H1 (cell line): ENCODE data around the gene PBX1. TPM values are rescaled to one million over a fixed set of nuclear protein-coding genes. Genes with fewer than 3 reads are reported as not detected.

ENCODE experiments used
- CTCF ChIA-PET: fragments of 300-600 bp; sonication (Branson Sonifier 250); formaldehyde crosslinking; loops from one replicate; lab custom pipeline; 2021; ENCODE audit not compliant: partially characterized antibody; lab: Charles Lee
- POLR2A ChIA-PET: fragments of 300-600 bp; sonication (Branson Sonifier 250); formaldehyde crosslinking; loops from one replicate; lab custom pipeline; 2021; ENCODE audit warnings: inconsistent platforms; ENCODE audit not compliant: partially characterized antibody; lab: Charles Lee
- DNase-seq, 2 experiments: peaks; one replicate each; pipeline versions ENCODE4 v3.0.0 to v3.0.0-alpha.2; 2010 to 2022; ENCODE audit warnings: low spot score in 2 of 2, low read depth in 1 of 2, mixed read lengths in 1 of 2
- FAIRE-seq: peaks from 2 replicates; lab custom pipeline; 2011; peaks lifted over from hg19 to GRCh38; lab: Jason Lieb, UNC
- H2AFZ ChIP-seq: 2 replicates; pipeline ENCODE4 v1.8.1; 2012; ENCODE audit warnings: low read length, inconsistent platforms
- H2AK5ac ChIP-seq: 2 replicates; pipeline ENCODE4 v1.6.1; 2013; ENCODE audit warnings: low read depth, low read length
- H2BK120ac ChIP-seq: replicated peaks from 2 replicates; pipeline ENCODE3; 2013; ENCODE audit warnings: low read depth, low read length, inconsistent platforms
- H2BK12ac ChIP-seq: 2 replicates; pipeline ENCODE4 v1.6.1; 2013; ENCODE audit warnings: low read depth, low read length
- H2BK15ac ChIP-seq: 2 replicates; pipeline ENCODE4 v1.6.1; 2013; ENCODE audit warnings: low read length
- H2BK20ac ChIP-seq: 2 replicates; pipeline ENCODE4 v1.6.1; 2013; ENCODE audit warnings: low read length
- H2BK5ac ChIP-seq: 2 replicates; pipeline ENCODE4 v1.6.1; 2013; ENCODE audit warnings: low read depth, low read length
- H3K14ac ChIP-seq: 2 replicates; pipeline ENCODE4 v1.6.1; 2013; ENCODE audit warnings: inconsistent platforms; ENCODE audit not compliant: insufficient read length
- H3K18ac ChIP-seq: 2 replicates; pipeline ENCODE4 v1.6.1; 2013; ENCODE audit warnings: low read length; ENCODE audit errors: extremely low read depth
- H3K23ac ChIP-seq: 2 replicates; pipeline ENCODE4 v1.6.1; 2013; ENCODE audit warnings: inconsistent platforms; ENCODE audit not compliant: insufficient read length
- H3K23me2 ChIP-seq: 2 replicates; pipeline ENCODE4 v1.6.1; 2013; ENCODE audit warnings: low read depth, low read length
- H3K27ac ChIP-seq: 2 replicates; pipeline ENCODE4 v1.6.1; 2011; ENCODE audit warnings: low read depth, low read length, inconsistent platforms
- H3K27me3 ChIP-seq, 4 experiments: replicated peaks in 1 of 4; 1 replicate in 1 of 4; 2 replicates in 3 of 4; pipeline versions ENCODE4 v1.6.1 to v1.8.1; 2011 to 2013; ENCODE audit warnings: low read length in 3 of 4, mild to moderate bottlenecking in 3 of 4, inconsistent platforms in 2 of 4, mixed read lengths in 2 of 4, moderate library complexity in 1 of 4; ENCODE audit not compliant: control insufficient read depth in 3 of 4, insufficient read depth in 3 of 4; ENCODE audit errors: extremely low read depth in 1 of 4
- H3K36me3 ChIP-seq, 4 experiments: 2 replicates each; pipeline versions ENCODE4 v1.6.1 to v1.8.1; 2011 to 2013; ENCODE audit warnings: mild to moderate bottlenecking in 4 of 4, low read length in 3 of 4, moderate library complexity in 2 of 4, control low read depth in 1 of 4, inconsistent platforms in 1 of 4; ENCODE audit not compliant: insufficient read depth in 4 of 4, control insufficient read depth in 2 of 4
- H3K4ac ChIP-seq: replicated peaks from 2 replicates; pipeline ENCODE3; 2013; ENCODE audit warnings: low read length, low read depth, mixed read lengths, inconsistent platforms; ENCODE audit not compliant: insufficient read length
- H3K4me1 ChIP-seq, 4 experiments: replicated peaks in 1 of 4; 1 replicate in 1 of 4; 2 replicates in 3 of 4; pipeline versions ENCODE4 v1.6.1 to v1.8.1; 2011 to 2013; ENCODE audit warnings: low read length in 3 of 4, inconsistent platforms in 2 of 4, mixed read lengths in 1 of 4; ENCODE audit not compliant: insufficient read depth in 4 of 4, control insufficient read depth in 3 of 4
- H3K4me2 ChIP-seq, 2 experiments: 2 replicates each; pipeline versions ENCODE4 v1.6.1 to v1.8.1; 2011 to 2013; ENCODE audit warnings: low read depth in 2 of 2, low read length in 2 of 2, control low read depth in 1 of 2, inconsistent platforms in 1 of 2, mild to moderate bottlenecking in 1 of 2; ENCODE audit not compliant: insufficient read depth in 1 of 2
- H3K4me3 ChIP-seq, 4 experiments: fragments of 200-600, 300-600 bp in 1 of 4; sonication (generic), shearing (Covaris generic), sonication (Bioruptor Twin) in 1 of 4; 2 replicates each; pipeline versions ENCODE4 v1.5.1 to v1.8.1; 2011 to 2016; ENCODE audit warnings: low read length in 4 of 4, low read depth in 3 of 4, control low read depth in 2 of 4, inconsistent platforms in 2 of 4, mild to moderate bottlenecking in 2 of 4, mixed read lengths in 1 of 4, moderate library complexity in 1 of 4; ENCODE audit not compliant: insufficient read depth in 2 of 4; ENCODE audit errors: extremely low read depth in 1 of 4
- H3K56ac ChIP-seq: replicated peaks from 2 replicates; pipeline ENCODE3; 2013; ENCODE audit warnings: low read depth, mild to moderate bottlenecking, mixed read lengths, low read length, inconsistent platforms; ENCODE audit not compliant: insufficient read length
- H3K79me1 ChIP-seq: 2 replicates; pipeline ENCODE4 v1.6.1; 2013; ENCODE audit warnings: low read depth, low read length, control low read depth
- H3K79me2 ChIP-seq, 2 experiments: 2 replicates each; pipeline versions ENCODE4 v1.6.1 to v1.8.1; 2012 to 2013; ENCODE audit warnings: low read length in 2 of 2, mild to moderate bottlenecking in 2 of 2, inconsistent platforms in 1 of 2; ENCODE audit not compliant: insufficient read depth in 2 of 2, control insufficient read depth in 1 of 2
- H3K9ac ChIP-seq, 4 experiments: replicated peaks in 1 of 4; 1 replicate in 1 of 4; 2 replicates in 3 of 4; pipeline versions ENCODE4 v1.6.1 to v1.8.1; 2011 to 2013; ENCODE audit warnings: low read depth in 3 of 4, low read length in 3 of 4, control low read depth in 2 of 4, mild to moderate bottlenecking in 2 of 4, moderate library complexity in 2 of 4, inconsistent platforms in 1 of 4; ENCODE audit errors: extremely low read depth in 1 of 4
- H3K9me3 ChIP-seq, 2 experiments: 2 replicates each; pipeline versions ENCODE4 v1.6.1 to v1.8.1; 2012 to 2013; ENCODE audit warnings: mild to moderate bottlenecking in 2 of 2, moderate library complexity in 2 of 2, control low read depth in 1 of 2, inconsistent platforms in 1 of 2, low read depth in 1 of 2, low read length in 1 of 2, mixed read lengths in 1 of 2; ENCODE audit not compliant: insufficient read depth in 2 of 2
- H4K20me1 ChIP-seq, 2 experiments: replicated peaks in 1 of 2; 2 replicates each; pipeline versions ENCODE3 to v1.8.1; 2011 to 2013; ENCODE audit warnings: inconsistent platforms in 2 of 2, low read length in 2 of 2, mild to moderate bottlenecking in 1 of 2; ENCODE audit not compliant: insufficient read depth in 2 of 2, control insufficient read depth in 1 of 2
- H4K5ac ChIP-seq: 2 replicates; pipeline ENCODE4 v1.6.1; 2013; ENCODE audit warnings: low read length, low read depth, mixed read lengths, inconsistent platforms; ENCODE audit not compliant: insufficient read length
- H4K8ac ChIP-seq: 2 replicates; pipeline ENCODE4 v1.8.0; 2013; ENCODE audit warnings: mild to moderate bottlenecking, moderate library complexity, low read length, inconsistent platforms; ENCODE audit not compliant: insufficient read depth; ENCODE audit errors: extremely low read depth
- H4K91ac ChIP-seq: replicated peaks from 2 replicates; pipeline ENCODE3; 2013; ENCODE audit warnings: low read length, mixed read lengths, inconsistent platforms; ENCODE audit not compliant: insufficient read length
- BCL11A ChIP-seq, 2 experiments: IDR thresholded peaks; one replicate each; pipeline ENCODE4 v1.6.1; 2011; ENCODE audit warnings: low read depth in 2 of 2, low read length in 2 of 2, mild to moderate bottlenecking in 2 of 2
- CTCF ChIP-seq, 3 experiments: IDR thresholded peaks; 1 replicate in 2 of 3; 2 replicates in 1 of 3; pipeline versions ENCODE4 v1.5.1 to v1.6.1; 2011; ENCODE audit warnings: low read length in 3 of 3, mild to moderate bottlenecking in 3 of 3, inconsistent platforms in 2 of 3, low read depth in 1 of 3, moderate library complexity in 1 of 3; ENCODE audit not compliant: insufficient read depth in 1 of 3; ENCODE audit errors: control extremely low read depth in 1 of 3
- EP300 ChIP-seq, 2 experiments: IDR thresholded peaks; 1 replicate in 1 of 2; 2 replicates in 1 of 2; pipeline ENCODE4 v1.6.1; 2011 to 2012; ENCODE audit warnings: low read depth in 2 of 2, low read length in 2 of 2, mild to moderate bottlenecking in 2 of 2, borderline replicate concordance in 1 of 2, inconsistent platforms in 1 of 2, moderate library complexity in 1 of 2
- EZH2 ChIP-seq: fragments of 200-600 bp; sonication (generic); IDR thresholded peaks from 2 replicates; pipeline ENCODE4 v1.7.1; 2012; ENCODE audit warnings: low read depth, mild to moderate bottlenecking, moderate library complexity, low read length, inconsistent platforms; ENCODE audit not compliant: severe bottlenecking
- GABPA ChIP-seq: IDR thresholded peaks from 2 replicates; pipeline ENCODE4 v1.6.1; 2011; ENCODE audit warnings: mild to moderate bottlenecking, low read length, moderate library complexity, borderline replicate concordance; ENCODE audit not compliant: insufficient read depth
- JUND ChIP-seq: IDR thresholded peaks from 2 replicates; pipeline ENCODE4 v1.6.1; 2011; ENCODE audit warnings: mild to moderate bottlenecking, improper control_type of control experiment, low read length
- KDM4A ChIP-seq: IDR thresholded peaks from one replicate; pipeline ENCODE4 v1.7.1; 2012; ENCODE audit warnings: low read depth, mild to moderate bottlenecking, moderate library complexity, low read length, inconsistent platforms; ENCODE audit not compliant: severe bottlenecking
- TAF1 ChIP-seq: IDR thresholded peaks from 2 replicates; pipeline ENCODE4 v1.6.1; 2011; ENCODE audit warnings: mild to moderate bottlenecking, low read depth, low read length
- TBP ChIP-seq: IDR thresholded peaks from 2 replicates; pipeline ENCODE4 v1.6.1; 2011; ENCODE audit warnings: low read depth, low read length, improper control_type of control experiment
- WGBS, 2 experiments: shearing (Covaris generic) in 1 of 2; methylation state at CpG; one replicate each; pipeline versions ENCODE4 v1.1.6 to v1.1.7; 2013 to 2015; ENCODE audit warnings: low lambda C conversion rate in 2 of 2, mixed read lengths in 2 of 2, inconsistent platforms in 1 of 2, low coverage in 1 of 2, missing lambda C conversion rate in 1 of 2; ENCODE audit not compliant: insufficient replicate concordance in 2 of 2, insufficient coverage in 1 of 2, insufficient read length in 1 of 2; ENCODE audit errors: extremely low coverage in 1 of 2, missing lambda C conversion rate in 1 of 2; 5-methylcytosine and 5-hydroxymethylcytosine counted together
- polyA plus RNA-seq, 7 experiments: library from polyadenylated mRNA; depleted of rRNA in 3 of 7; stranded (reverse) in 5 of 7; unstranded in 2 of 7; fragments of >200 nt in 5 of 7; fragments of 200-250 nt in 2 of 7; gene quantifications; 1 replicate in 5 of 7; 2 replicates in 1 of 7; 4 replicates in 1 of 7; pipeline versions ENCODE4 v1.2.1 to v1.2.3, GENCODE V29; 2011 to 2013; ENCODE audit warnings: missing spikeins in 2 of 7, mixed read lengths in 2 of 7
- total RNA-seq: library from RNA; stranded (reverse); fragmentation: NEBNext Ultra II Directional; extraction: Animal tissue kit (Norgen Biotek cat#: 25700); gene quantifications from 2 replicates; pipeline ENCODE4 v1.2.1, GENCODE V29; 2021

PBX1 gene
- total and polyA plus RNA-seq, 2 of the 8 experiments (the other 6 are each of a cell fraction or from before 2014, with no cell fraction given): 87.4 to 124 TPM

- Histone ChIP-seq H2AFZ (no peak overlapping the region), H3K4me3 (no peak overlapping the region), H2BK12ac (no peak overlapping the region), H3K4me1 (peaks cover 8 to 35% (median 19%) of the 10 kb centered on the region in 4 experiments; a peak in 5 of 7 replicates), H3K4me2 (no peak overlapping the region), H4K20me1 (peaks cover 2 to 6% of the 10 kb centered on the region in 2 experiments), H2BK5ac (no peak overlapping the region; the same call in 1 of the 2 replicates), H3K14ac (no peak overlapping the region), H2BK20ac (no peak overlapping the region), H3K9ac (no peak overlapping the region), H3K4ac (no peak overlapping the region), H2BK15ac (no peak overlapping the region), H3K79me2 (peaks cover 8 to 95% of the 10 kb centered on the region in 2 experiments; a peak in 3 of 4 replicates), H3K56ac (no peak overlapping the region), H2AK5ac (no peak overlapping the region), H4K91ac (no peak overlapping the region), H3K27me3 (no peaks in the 10 kb centered on the region), H3K18ac (no peak overlapping the region), H3K27ac (no peak overlapping the region), H3K36me3 (peaks cover 0 to 5% (median 4%) of the 10 kb centered on the region in 4 experiments; a peak in 5 of 8 replicates), H3K79me1 (peaks cover 15% of the 10 kb centered on the region), H4K8ac (no peak overlapping the region), H3K23me2 (no peaks in the 10 kb centered on the region), H4K5ac (no peak overlapping the region), H2BK120ac (no peak overlapping the region), H3K23ac (no peak overlapping the region), H3K9me3 (no peaks in the 10 kb centered on the region)
- 79% methylated on average over 6 of the region's 6 CpGs; no CpG with 5 or more reads in 1 of the 2 experiments for WGBS, 2 experiments
- DNase-seq: no peak
- CTCF ChIA-PET: interaction anchor here (2.3 kb wide), 1 partner anchor 20 kb away, joined by 11 read pairs; no protein-coding TSS in a partner anchor
- no peak for FAIRE-seq
- POLR2A ChIA-PET: no interaction called here
- TF ChIP-seq EP300 (IDR thresholded peaks at IDR 0.05; ENCODE audit: borderline replicate concordance in 1 of 2, low read depth in 2 of 2, low read length in 2 of 2) (no peak), KDM4A (no peak), CTCF (IDR thresholded peaks at IDR 0.05; ENCODE audit: control extremely low read depth in 1 of 3, insufficient read depth in 1 of 3, low read depth in 1 of 3, low read length in 3 of 3) (no peak), TAF1 (no peak), JUND (no peak), GABPA (no peak), TBP (no peak), BCL11A (IDR thresholded peaks at IDR 0.05; ENCODE audit: low read depth in 2 of 2, low read length in 2 of 2) (no peak), EZH2 (no peak)
These were observed 86.0 kb downstream of the PBX1 start for GRCh38 chr1:164644774-164645644.
